ENCODE measurements around the gene ATP8A2. TPM values are rescaled to one million over a fixed set of nuclear protein-coding genes. Genes with fewer than 3 reads are reported as not detected.

ATP8A2 gene
- total and polyA plus RNA-seq, 11 donors: 0.01 to 0.29 (median 0.05) TPM; not detected in 2

DNA sequence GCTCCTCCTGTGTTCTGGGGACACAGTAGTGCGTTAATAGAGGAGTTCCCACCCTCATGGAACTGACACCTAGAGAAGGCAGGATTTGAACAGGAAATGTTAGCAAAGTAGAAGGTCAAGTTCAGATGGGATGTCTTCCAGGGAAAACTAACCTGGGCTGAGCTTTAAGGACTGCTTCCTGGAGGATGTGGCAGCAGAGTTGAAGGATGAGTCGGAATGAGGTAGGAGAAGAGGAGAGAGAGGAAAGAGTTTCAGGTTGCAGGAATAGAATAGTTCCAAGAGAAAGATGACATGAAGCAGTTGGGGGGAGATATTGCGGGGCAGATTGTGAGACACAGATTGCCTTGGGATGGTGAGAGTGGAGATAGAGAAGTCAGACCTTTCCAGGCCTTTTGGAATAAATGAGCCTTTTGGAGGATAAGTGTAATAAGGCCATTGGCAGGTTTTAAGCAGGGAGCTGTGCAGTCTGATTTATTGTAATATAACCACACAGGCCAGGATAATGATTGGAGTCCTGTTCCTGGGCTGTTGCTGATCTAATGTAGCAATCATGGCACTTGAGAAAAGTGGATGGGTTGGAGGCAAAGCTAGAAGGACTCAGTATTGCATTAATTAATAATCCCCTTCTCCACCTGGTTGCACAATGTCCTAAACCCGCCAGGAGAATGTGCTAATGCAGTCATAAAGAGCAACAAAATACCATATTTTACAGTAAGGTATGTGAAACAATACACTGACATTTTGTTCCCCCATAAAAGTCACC lies 474.6 kb downstream of the ATP8A2 start:
- peaks cover 0 to 11% (median 0%) of the 10 kb centered on the region in 9 donors for H3K27me3 ChIP-seq
- H3K4me1 ChIP-seq: peaks cover 0 to 34% (median 0%) of the 10 kb centered on the region in 12 donors
- no peak for ATAC-seq
- intact Hi-C loops (cut with DNase I): no loop called here
- H3K36me3 ChIP-seq: no peaks in the 10 kb centered on the region
- DNase-seq: no peak
- TF ChIP-seq, protein P1, sequence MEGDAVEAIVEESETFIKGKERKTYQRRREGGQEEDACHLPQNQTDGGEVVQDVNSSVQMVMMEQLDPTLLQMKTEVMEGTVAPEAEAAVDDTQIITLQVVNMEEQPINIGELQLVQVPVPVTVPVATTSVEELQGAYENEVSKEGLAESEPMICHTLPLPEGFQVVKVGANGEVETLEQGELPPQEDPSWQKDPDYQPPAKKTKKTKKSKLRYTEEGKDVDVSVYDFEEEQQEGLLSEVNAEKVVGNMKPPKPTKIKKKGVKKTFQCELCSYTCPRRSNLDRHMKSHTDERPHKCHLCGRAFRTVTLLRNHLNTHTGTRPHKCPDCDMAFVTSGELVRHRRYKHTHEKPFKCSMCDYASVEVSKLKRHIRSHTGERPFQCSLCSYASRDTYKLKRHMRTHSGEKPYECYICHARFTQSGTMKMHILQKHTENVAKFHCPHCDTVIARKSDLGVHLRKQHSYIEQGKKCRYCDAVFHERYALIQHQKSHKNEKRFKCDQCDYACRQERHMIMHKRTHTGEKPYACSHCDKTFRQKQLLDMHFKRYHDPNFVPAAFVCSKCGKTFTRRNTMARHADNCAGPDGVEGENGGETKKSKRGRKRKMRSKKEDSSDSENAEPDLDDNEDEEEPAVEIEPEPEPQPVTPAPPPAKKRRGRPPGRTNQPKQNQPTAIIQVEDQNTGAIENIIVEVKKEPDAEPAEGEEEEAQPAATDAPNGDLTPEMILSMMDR (IDR thresholded peaks at IDR 0.05): no peak
- no peak for TF ChIP-seq POLR2A (IDR thresholded peaks at IDR 0.05)
- no peaks in the 10 kb centered on the region for H3K9me3 ChIP-seq
- WGBS, 4 donors: 82 to 93% (median 88%) methylated on average over 4 of the region's 4 CpGs
- no peak overlapping the region for H3K4me3 ChIP-seq
- H3K27ac ChIP-seq: peak overlapping the region in 1 of 12 donors; percentile 46

DNA sequence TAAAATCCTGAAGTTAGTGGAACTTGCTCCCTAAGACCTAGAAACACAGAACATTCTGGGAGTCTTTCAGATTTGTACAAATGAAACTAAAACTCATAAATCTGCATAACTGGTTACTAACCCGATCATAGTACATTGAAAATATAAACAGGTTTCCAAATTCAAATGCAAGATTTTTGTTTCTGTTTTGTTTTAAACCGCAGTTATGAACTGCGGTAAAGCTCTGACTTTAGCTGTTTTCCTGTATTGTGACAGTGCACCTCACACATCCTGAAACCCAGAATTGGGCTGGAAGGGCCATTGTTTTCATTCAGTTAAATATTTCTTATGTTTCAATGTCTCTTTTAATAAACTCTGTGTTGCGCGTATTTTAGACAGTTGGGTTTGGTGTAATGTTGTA lies 475.4 kb downstream of the ATP8A2 start:
- intact Hi-C loops (cut with DNase I): no loop called here
- WGBS, 4 donors: 67 to 82% (median 77%) methylated on average over 5 of the region's 5 CpGs
- H3K4me1 ChIP-seq: peaks cover 0 to 34% (median 0%) of the 10 kb centered on the region in 12 donors
- H3K36me3 ChIP-seq: no peaks in the 10 kb centered on the region
- H3K9me3 ChIP-seq: no peaks in the 10 kb centered on the region
- TF ChIP-seq POLR2A (IDR thresholded peaks at IDR 0.05): no peak
- TF ChIP-seq, protein P1 (IDR thresholded peaks at IDR 0.05): no peak
- no peak overlapping the region for H3K4me3 ChIP-seq
- H3K27me3 ChIP-seq: peaks cover 0 to 8% (median 0%) of the 10 kb centered on the region in 9 donors
- no peak for ATAC-seq
- no peak for DNase-seq
- peak overlapping the region in 1 of 12 donors; percentile 46 for H3K27ac ChIP-seq

DNA sequence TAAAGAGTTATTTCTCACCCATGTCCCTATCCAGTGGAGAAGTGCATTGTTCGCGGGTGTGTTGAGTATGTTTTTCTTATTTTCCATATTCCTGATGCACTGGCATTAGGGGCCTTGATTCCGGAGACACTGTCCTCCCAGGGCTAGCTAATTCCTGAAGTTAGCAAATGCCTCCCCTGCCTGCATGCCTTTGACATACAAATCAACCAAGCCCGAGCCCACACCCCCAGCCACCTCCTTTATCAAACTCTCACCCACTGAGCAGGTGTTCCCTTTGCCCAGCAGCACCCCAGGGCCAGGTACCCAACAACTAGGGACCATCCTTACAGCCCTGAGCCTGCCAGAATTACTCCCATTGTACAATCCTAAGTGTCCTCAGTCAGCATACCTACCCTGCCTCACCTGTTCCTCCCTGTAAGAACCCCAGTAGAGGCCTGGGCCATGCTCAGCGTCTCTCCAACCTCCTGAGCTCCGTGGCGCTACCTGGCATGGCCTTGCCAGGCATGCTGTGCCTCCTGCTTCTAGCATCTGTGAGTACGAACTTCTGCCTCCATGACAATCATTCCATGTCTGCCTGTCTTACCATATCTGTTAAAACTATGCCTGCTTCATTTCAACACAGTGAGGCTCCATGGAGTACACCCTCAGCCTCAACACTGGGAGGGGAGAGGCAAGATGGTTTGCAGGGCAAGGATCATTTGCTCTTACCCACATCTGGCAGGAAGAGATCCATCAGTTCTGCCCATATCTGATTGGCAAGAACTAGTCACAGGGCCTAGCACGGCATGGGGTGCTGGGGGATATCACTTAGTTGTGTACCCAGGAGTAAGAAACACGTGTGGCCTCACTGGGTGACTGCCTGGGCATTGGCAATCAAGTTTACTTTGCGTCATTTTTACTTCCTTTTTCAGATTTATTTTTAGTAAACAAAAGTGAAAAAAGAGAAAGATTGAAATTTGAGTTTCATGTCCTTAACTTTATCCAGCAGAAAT lies 476.2 kb downstream of the ATP8A2 start:
- TF ChIP-seq, protein P1 (IDR thresholded peaks at IDR 0.05): no peak
- no peak for TF ChIP-seq POLR2A (IDR thresholded peaks at IDR 0.05)
- Histone ChIP-seq H3K27me3 (peaks cover 0 to 8% (median 0%) of the 10 kb centered on the region in 9 donors), H3K4me3 (no peak overlapping the region), H3K27ac (peak overlapping the region in 1 of 12 donors; percentile 46), H3K36me3 (no peaks in the 10 kb centered on the region), H3K9me3 (no peaks in the 10 kb centered on the region), H3K4me1 (peaks cover 0 to 34% (median 0%) of the 10 kb centered on the region in 12 donors)
- ATAC-seq: no peak
- intact Hi-C loops (cut with DNase I): no loop called here
- DNase-seq: no peak
- WGBS, 4 donors: 71 to 81% (median 73%) methylated on average over 11 of the region's 11 CpGs

All from heart left ventricle (tissue), 16 donors.